Measurements from ENCODE around the gene PDCD1.

The PDCD1 gene

DNA sequence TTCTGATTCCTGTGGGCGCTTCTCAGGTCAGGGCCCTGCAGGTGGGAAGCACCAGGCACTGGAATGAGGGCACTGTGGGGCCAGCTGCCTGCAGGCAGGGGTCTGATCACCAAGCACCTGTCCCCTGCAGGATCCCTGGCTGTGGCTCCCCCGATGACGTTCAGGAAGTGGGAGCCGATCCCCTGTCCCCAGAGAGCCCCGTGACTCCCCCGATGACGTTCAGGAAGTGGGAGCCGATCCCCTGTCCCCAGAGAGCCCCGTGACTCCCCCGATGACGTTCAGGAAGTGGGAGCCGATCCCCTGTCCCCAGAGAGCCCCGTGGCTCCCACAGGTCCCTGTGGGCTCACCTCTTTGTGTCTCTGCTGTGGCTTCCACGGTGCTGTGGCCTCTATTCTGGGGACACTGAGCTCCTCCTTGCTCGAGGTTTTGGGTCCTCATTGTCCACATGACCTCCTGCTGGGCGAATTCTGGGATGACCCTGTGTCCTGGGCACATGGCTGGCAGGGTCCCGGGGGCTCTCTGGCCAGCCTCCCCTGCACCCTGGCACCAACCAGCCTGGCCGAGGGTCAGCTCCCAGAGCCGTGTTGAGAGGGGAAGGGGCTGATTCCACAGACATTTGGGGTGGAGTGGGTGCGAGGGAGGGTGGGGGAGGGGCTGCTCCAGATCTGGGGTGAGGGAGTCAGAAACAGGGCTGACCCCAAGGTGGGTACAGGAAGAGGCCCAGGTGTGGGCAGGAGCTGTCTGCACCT, 44.9 kb downstream of the PDCD1 start:
- Histone ChIP-seq H3K9ac (ENCODE audit: low read length) (no peak overlapping the region), H2AK5ac (ENCODE audit: low read length, severe bottlenecking) (no peak overlapping the region), H3K18ac (ENCODE audit: low read depth in 1 of 2, low read length in 2 of 2) (no peak overlapping the region)

DNA sequence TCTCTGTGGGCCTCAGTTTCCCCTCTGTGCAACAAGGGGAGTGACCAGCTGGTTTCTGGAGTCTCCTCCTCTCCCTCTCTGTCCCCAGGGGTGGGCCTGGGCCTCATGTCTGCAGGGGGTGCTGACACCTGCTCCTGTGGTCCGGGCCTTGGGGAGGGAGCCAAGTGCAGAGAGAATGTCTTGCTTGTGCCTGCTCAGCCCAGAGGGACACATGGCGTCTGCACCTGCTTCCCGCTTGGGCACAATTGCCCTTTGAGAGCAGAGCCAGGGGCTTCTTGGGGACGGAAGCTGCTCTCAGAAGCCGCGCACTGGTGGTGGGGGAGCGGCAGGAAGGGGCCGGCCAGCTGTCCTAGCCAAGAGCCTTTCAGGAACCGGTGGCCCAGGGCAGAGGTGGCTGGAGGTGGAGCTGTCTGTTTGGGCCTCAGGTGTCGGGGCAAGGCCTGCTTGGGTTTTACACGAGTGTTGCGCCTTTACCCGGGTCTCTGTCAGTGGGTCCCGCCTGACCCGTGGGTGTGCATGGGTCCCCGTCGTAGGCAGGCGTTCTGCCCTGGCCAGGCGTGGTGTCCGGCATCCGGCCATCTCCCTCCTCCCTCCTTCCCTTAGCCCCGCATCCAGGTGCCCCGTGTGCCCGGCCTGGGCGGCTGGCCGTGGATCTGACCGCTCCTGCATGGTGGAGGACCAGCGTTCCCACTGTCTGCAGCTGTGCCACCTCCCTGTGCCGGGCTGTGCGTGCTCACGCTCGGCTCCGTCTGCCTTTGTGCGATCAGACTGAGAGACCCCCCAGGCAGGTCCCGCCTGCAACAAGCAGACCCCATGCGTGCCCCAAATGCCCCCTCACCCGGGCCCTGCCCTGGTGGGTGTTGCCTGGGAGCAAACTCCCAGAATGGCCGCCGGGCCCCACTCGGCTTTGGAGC, 45.7 kb downstream of the PDCD1 start:
- H3K27ac ChIP-seq (ENCODE audit: low read length, poor library complexity, severe bottlenecking) = no peak overlapping the region
- no peak overlapping the region for H2BK120ac ChIP-seq (ENCODE audit: low read depth, low read length)
- H2BK5ac ChIP-seq (ENCODE audit: low read depth, low read length, poor library complexity, severe bottlenecking) = no peak overlapping the region
- H3K27me3 ChIP-seq (ENCODE audit: control insufficient read depth in 1 of 2, insufficient read depth in 1 of 2, low read length in 2 of 2) = peaks cover 8 to 41% of the 10 kb centered on the region in 2 experiments
- H3K23ac ChIP-seq (ENCODE audit: low read length in 2 of 2) = no peak overlapping the region
- no peak overlapping the region for H3K4me2 ChIP-seq (ENCODE audit: low read length, poor library complexity, severe bottlenecking)
- 92% methylated on average over 40 of the region's 40 CpGs for WGBS
- H3K18ac ChIP-seq (ENCODE audit: low read depth in 1 of 2, low read length in 2 of 2) = no peak overlapping the region
- no peaks in the 10 kb centered on the region for H3K9me3 ChIP-seq (ENCODE audit: control insufficient read depth, low read length)
- no peak overlapping the region for H2BK15ac ChIP-seq (ENCODE audit: low read depth, poor library complexity, severe bottlenecking)
- H4K8ac ChIP-seq (ENCODE audit: low read length) = no peak overlapping the region
- DNase-seq = no peak
- H2AK5ac ChIP-seq (ENCODE audit: low read length, severe bottlenecking) = no peak overlapping the region
- H3K4ac ChIP-seq (ENCODE audit: low read depth in 1 of 2, low read length in 2 of 2) = no peak overlapping the region
- H2AFZ ChIP-seq (ENCODE audit: low read depth, low read length) = no peak overlapping the region
- no peak overlapping the region for H2BK12ac ChIP-seq (ENCODE audit: low read length in 2 of 2)
- H3K4me3 ChIP-seq (ENCODE audit: insufficient read depth in 1 of 2, low read depth in 1 of 2, low read length in 2 of 2) = no peak overlapping the region
- no peaks in the 10 kb centered on the region for H3K4me1 ChIP-seq (ENCODE audit: control insufficient read depth, insufficient read depth, low read depth, low read length)
- no peak overlapping the region for H4K91ac ChIP-seq (ENCODE audit: low read length)
- H3K9ac ChIP-seq (ENCODE audit: low read length) = no peak overlapping the region
- H3K36me3 ChIP-seq (ENCODE audit: control insufficient read depth in 1 of 2, insufficient read depth in 2 of 2, low read depth in 1 of 2, low read length in 2 of 2) = no peaks in the 10 kb centered on the region
- no peaks in the 10 kb centered on the region for H3K79me1 ChIP-seq (replicated peaks; ENCODE audit: low read length, poor library complexity, severe bottlenecking)
- no peak overlapping the region for H3K14ac ChIP-seq (ENCODE audit: low read length in 2 of 2)

More for the DNA sequence above, 44.9 kb downstream of the PDCD1 start:
- no peaks in the 10 kb centered on the region for H3K9me3 ChIP-seq (ENCODE audit: control insufficient read depth, low read length)
- H3K23ac ChIP-seq (ENCODE audit: low read length in 2 of 2) = no peak overlapping the region
- H2AFZ ChIP-seq (ENCODE audit: low read depth, low read length) = no peak overlapping the region
- no peak overlapping the region for H2BK5ac ChIP-seq (ENCODE audit: low read depth, low read length, poor library complexity, severe bottlenecking)
- no peaks in the 10 kb centered on the region for H3K79me1 ChIP-seq (replicated peaks; ENCODE audit: low read length, poor library complexity, severe bottlenecking)
- H2BK15ac ChIP-seq (ENCODE audit: low read depth, poor library complexity, severe bottlenecking) = no peak overlapping the region
- WGBS = 79% methylated on average over 20 of the region's 20 CpGs
- no peak overlapping the region for H4K8ac ChIP-seq (ENCODE audit: low read length)
- no peak overlapping the region for H2BK120ac ChIP-seq (ENCODE audit: low read depth, low read length)
- H3K36me3 ChIP-seq (ENCODE audit: control insufficient read depth in 1 of 2, insufficient read depth in 2 of 2, low read depth in 1 of 2, low read length in 2 of 2) = no peaks in the 10 kb centered on the region
- no peak overlapping the region for H3K4ac ChIP-seq (ENCODE audit: low read depth in 1 of 2, low read length in 2 of 2)
- no peak overlapping the region for H4K91ac ChIP-seq (ENCODE audit: low read length)
- DNase-seq = no peak
- H3K27me3 ChIP-seq (ENCODE audit: control insufficient read depth in 1 of 2, insufficient read depth in 1 of 2, low read length in 2 of 2) = peaks cover 6 to 41% of the 10 kb centered on the region in 2 experiments
- H3K4me1 ChIP-seq (ENCODE audit: control insufficient read depth, insufficient read depth, low read depth, low read length) = no peaks in the 10 kb centered on the region
- no peak overlapping the region for H3K27ac ChIP-seq (ENCODE audit: low read length, poor library complexity, severe bottlenecking)
- no peak overlapping the region for H3K14ac ChIP-seq (ENCODE audit: low read length in 2 of 2)
- no peak overlapping the region for H3K4me2 ChIP-seq (ENCODE audit: low read length, poor library complexity, severe bottlenecking)
- H3K4me3 ChIP-seq (ENCODE audit: insufficient read depth in 1 of 2, low read depth in 1 of 2, low read length in 2 of 2) = no peak overlapping the region
- no peak overlapping the region for H2BK12ac ChIP-seq (ENCODE audit: low read length in 2 of 2)

DNA sequence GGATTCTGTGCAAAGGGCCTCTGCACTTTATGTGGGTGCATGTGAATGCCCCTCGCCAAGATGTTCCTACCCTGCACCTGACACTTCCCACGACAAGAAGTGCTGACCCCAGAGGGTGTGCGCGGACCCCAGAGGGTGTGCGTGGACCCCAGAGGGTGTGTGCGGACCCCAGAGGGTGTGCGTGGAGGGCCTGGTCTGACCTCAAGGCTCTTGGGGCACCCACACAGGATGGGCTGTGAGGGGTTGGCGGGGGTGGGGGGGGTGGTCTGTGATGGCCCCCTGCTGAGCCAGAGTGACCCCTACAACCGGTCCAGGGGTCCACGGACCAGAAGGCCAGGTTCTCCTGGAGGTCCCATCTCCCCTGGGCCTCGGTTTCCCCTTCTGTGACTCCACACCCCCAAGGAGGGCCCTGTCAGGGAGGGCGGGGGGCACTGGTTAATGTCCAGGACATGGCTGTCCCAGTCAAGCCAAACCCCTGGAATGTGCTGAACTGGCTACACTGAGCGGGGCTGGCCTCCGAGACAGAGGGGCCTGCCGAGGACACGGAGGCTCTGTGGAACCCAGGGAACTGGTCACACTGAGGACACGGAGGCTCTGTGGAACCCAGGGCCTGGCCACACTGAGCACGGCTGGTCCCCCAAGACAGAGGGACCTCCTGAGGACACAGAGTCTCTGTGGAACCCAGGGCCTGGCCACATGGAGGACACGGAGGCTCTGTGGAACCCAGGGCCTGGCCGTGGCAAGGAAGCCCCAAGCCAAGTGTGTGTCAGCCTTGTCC, 46.6 kb downstream of the PDCD1 start:
- H3K27me3 ChIP-seq (ENCODE audit: control insufficient read depth in 1 of 2, insufficient read depth in 1 of 2, low read length in 2 of 2) = peaks cover 8 to 36% of the 10 kb centered on the region in 2 experiments
- H3K4ac ChIP-seq (ENCODE audit: low read depth in 1 of 2, low read length in 2 of 2) = no peak overlapping the region
- no peaks in the 10 kb centered on the region for H3K79me1 ChIP-seq (replicated peaks; ENCODE audit: low read length, poor library complexity, severe bottlenecking)
- no peak overlapping the region for H3K14ac ChIP-seq (ENCODE audit: low read length in 2 of 2)
- H3K4me3 ChIP-seq (ENCODE audit: insufficient read depth in 1 of 2, low read depth in 1 of 2, low read length in 2 of 2) = no peak overlapping the region
- no peaks in the 10 kb centered on the region for H3K36me3 ChIP-seq (ENCODE audit: control insufficient read depth in 1 of 2, insufficient read depth in 2 of 2, low read depth in 1 of 2, low read length in 2 of 2)
- H3K4me1 ChIP-seq (ENCODE audit: control insufficient read depth, insufficient read depth, low read depth, low read length) = no peaks in the 10 kb centered on the region
- H4K91ac ChIP-seq (ENCODE audit: low read length) = no peak overlapping the region
- no peak overlapping the region for H4K8ac ChIP-seq (ENCODE audit: low read length)
- 89% methylated on average over 17 of the region's 20 CpGs for WGBS
- no peak overlapping the region for H3K18ac ChIP-seq (ENCODE audit: low read depth in 1 of 2, low read length in 2 of 2)
- no peak overlapping the region for H3K27ac ChIP-seq (ENCODE audit: low read length, poor library complexity, severe bottlenecking)
- H2BK12ac ChIP-seq (ENCODE audit: low read length in 2 of 2) = no peak overlapping the region
- H2AK5ac ChIP-seq (ENCODE audit: low read length, severe bottlenecking) = no peak overlapping the region
- no peak overlapping the region for H3K9ac ChIP-seq (ENCODE audit: low read length)
- no peak overlapping the region for H2BK5ac ChIP-seq (ENCODE audit: low read depth, low read length, poor library complexity, severe bottlenecking)
- no peak overlapping the region for H3K23ac ChIP-seq (ENCODE audit: low read length in 2 of 2)
- H2BK120ac ChIP-seq (ENCODE audit: low read depth, low read length) = no peak overlapping the region
- H3K9me3 ChIP-seq (ENCODE audit: control insufficient read depth, low read length) = no peaks in the 10 kb centered on the region
- no peak overlapping the region for H3K4me2 ChIP-seq (ENCODE audit: low read length, poor library complexity, severe bottlenecking)
- no peak for DNase-seq
- no peak overlapping the region for H2AFZ ChIP-seq (ENCODE audit: low read depth, low read length)
- H2BK15ac ChIP-seq (ENCODE audit: low read depth, poor library complexity, severe bottlenecking) = no peak overlapping the region

Measured in mesenchymal stem cell (in vitro differentiated cells and primary cell).